AG10803 (cell line): ENCODE results near the gene SDCBP2.

Source experiments
- DNase-seq: peaks from one replicate; pipeline ENCODE4 v3.0.0; 2010; ENCODE audit warnings: low read depth
- H3K4me3 ChIP-seq: 2 replicates; pipeline ENCODE4 v1.5.1; 2011; ENCODE audit warnings: mild to moderate bottlenecking, low read length, control low read depth
- CTCF ChIP-seq: conservative IDR thresholded peaks from 2 replicates; pipeline ENCODE4 v1.5.1; 2011; ENCODE audit warnings: mild to moderate bottlenecking, low read length, control low read depth, inconsistent platforms

SDCBP2 gene

GRCh38 chr20:1263853-1264252 lies 65.1 kb downstream of the SDCBP2 start:
- DNase-seq, result peak; percentile 52
- no peak overlapping the region for H3K4me3 ChIP-seq
- no peak for TF ChIP-seq CTCF
